ENCODE results near the gene PHACTR2.

DNA sequence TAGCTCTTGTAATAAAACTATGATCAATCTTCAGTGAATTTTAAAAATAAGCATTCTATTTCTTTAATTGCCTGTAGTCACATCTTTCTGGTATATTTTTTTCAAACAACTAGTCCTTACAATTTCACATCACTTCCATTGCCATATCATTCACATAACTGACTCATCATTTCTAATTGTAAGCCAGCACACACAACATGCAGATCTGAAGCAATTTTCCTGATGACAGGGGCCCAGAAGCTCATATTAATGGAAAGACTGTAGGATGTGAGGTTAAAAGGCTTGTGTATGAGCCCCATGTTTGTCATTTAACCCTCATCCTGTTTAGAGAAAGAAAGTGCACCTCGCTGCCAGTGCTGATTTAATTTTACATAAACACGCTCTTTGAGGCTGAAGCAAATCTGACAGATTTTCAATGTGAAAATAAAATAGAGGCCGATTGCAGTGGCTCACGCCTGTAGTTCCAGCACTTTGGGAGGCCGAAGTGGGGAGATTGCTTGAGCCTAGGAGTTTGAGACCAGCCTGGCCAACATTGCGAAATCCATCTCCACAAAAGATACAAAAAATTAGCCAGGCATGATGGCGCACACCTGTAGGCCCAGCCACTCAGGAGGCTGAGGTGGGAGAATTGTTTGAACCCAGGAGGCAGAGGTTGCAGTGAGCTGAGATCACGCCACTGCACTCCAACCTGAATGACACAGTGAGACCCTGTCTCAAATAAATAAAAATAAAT lies 125.2 kb downstream of the PHACTR2 start:
- TF ChIP-seq, protein P1, sequence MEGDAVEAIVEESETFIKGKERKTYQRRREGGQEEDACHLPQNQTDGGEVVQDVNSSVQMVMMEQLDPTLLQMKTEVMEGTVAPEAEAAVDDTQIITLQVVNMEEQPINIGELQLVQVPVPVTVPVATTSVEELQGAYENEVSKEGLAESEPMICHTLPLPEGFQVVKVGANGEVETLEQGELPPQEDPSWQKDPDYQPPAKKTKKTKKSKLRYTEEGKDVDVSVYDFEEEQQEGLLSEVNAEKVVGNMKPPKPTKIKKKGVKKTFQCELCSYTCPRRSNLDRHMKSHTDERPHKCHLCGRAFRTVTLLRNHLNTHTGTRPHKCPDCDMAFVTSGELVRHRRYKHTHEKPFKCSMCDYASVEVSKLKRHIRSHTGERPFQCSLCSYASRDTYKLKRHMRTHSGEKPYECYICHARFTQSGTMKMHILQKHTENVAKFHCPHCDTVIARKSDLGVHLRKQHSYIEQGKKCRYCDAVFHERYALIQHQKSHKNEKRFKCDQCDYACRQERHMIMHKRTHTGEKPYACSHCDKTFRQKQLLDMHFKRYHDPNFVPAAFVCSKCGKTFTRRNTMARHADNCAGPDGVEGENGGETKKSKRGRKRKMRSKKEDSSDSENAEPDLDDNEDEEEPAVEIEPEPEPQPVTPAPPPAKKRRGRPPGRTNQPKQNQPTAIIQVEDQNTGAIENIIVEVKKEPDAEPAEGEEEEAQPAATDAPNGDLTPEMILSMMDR (IDR thresholded peaks at IDR 0.05): no peak
- no peak for TF ChIP-seq POLR2A (IDR thresholded peaks at IDR 0.05)

Measured in body of pancreas (tissue), 4 donors.